GM12892 (cell line): ENCODE measurements around the gene FAM32A.

Experiments
- DNase-seq: peaks from one replicate; pipeline ENCODE4 v3.0.0; 2011; ENCODE audit not compliant: insufficient read length
- FAIRE-seq: peaks from 2 replicates; lab custom pipeline; 2011; peaks lifted over from hg19 to GRCh38; lab: Jason Lieb, UNC
- POLR2A ChIP-seq: IDR thresholded peaks from 2 replicates; pipeline ENCODE4 v1.6.1; 2011; ENCODE audit warnings: low read depth, low read length, control low read depth
- POLR2AphosphoS5 ChIP-seq: IDR thresholded peaks from 2 replicates; pipeline ENCODE4 v1.6.1; 2011; ENCODE audit warnings: low read depth, low read length, control low read depth
- TAF1 ChIP-seq: IDR thresholded peaks from 2 replicates; pipeline ENCODE4 v1.6.1; 2011; ENCODE audit warnings: low read depth, mild to moderate bottlenecking, control low read depth, low read length, borderline replicate concordance

Gene FAM32A

GRCh38 chr19:16193466-16193865 is 8.3 kb downstream of the FAM32A start:
- TF ChIP-seq TAF1, result no peak
- TF ChIP-seq POLR2A, result no peak
- TF ChIP-seq POLR2AphosphoS5, result no peak
- DNase-seq (no peak), FAIRE-seq (no peak)

- DNase-seq (no peak), FAIRE-seq (no peak)
- TF ChIP-seq POLR2A (no peak), TAF1 (no peak), POLR2AphosphoS5 (no peak)
These were observed 12.0 kb downstream of the FAM32A start for GRCh38 chr19:16197188-16197621.

- FAIRE-seq (peak; percentile 96), DNase-seq (peak; percentile 99)
- TF ChIP-seq POLR2A (peak; percentile 81), TAF1 (peak; percentile 71; the same call in 1 of the 2 replicates), POLR2AphosphoS5 (peak; percentile 73)
These were observed 12.6 kb downstream of the FAM32A start, which contains the start of gene AP1M1 for GRCh38 chr19:16197622-16198369. Gene AP1M1 (plus strand): TSS chr19:16197911. CDS start chr19:16198027, 116 bp downstream.

- DNase-seq (no peak), FAIRE-seq (no peak)
- no peak for TF ChIP-seq TAF1
- no peak for TF ChIP-seq POLR2A
- no peak for TF ChIP-seq POLR2AphosphoS5
These were observed 13.1 kb downstream of the FAM32A start for GRCh38 chr19:16198370-16198651.

GRCh38 chr19:16199275-16199932 is 14.2 kb downstream of the FAM32A start:
- TF ChIP-seq TAF1 (no peak), POLR2A (no peak), POLR2AphosphoS5 (no peak)
- DNase-seq (peak; percentile 8), FAIRE-seq (no peak)

- DNase-seq, result peak; percentile 16
- FAIRE-seq, result no peak
- TF ChIP-seq TAF1 (no peak), POLR2A (no peak), POLR2AphosphoS5 (no peak)
These were observed 15.1 kb downstream of the FAM32A start for GRCh38 chr19:16200038-16201010.

- DNase-seq (no peak), FAIRE-seq (no peak)
- no peak for TF ChIP-seq POLR2AphosphoS5
- no peak for TF ChIP-seq POLR2A
- no peak for TF ChIP-seq TAF1
These were observed 15.8 kb downstream of the FAM32A start for GRCh38 chr19:16201011-16201391.

GRCh38 chr19:16202320-16203255 is 17.4 kb downstream of the FAM32A start:
- FAIRE-seq (peak; percentile 24), DNase-seq (peak; percentile 13)
- no peak for TF ChIP-seq POLR2AphosphoS5
- no peak for TF ChIP-seq TAF1
- TF ChIP-seq POLR2A, result no peak

GRCh38 chr19:16203256-16204004 is 18.2 kb downstream of the FAM32A start:
- FAIRE-seq, result no peak
- no peak for TF ChIP-seq TAF1
- TF ChIP-seq POLR2A, result no peak
- TF ChIP-seq POLR2AphosphoS5, result no peak
- DNase-seq, result peak; percentile 5

- FAIRE-seq (no peak), DNase-seq (peak; percentile 3)
- TF ChIP-seq POLR2A (no peak), TAF1 (no peak), POLR2AphosphoS5 (no peak)
These were observed 18.7 kb downstream of the FAM32A start for GRCh38 chr19:16204005-16204294.
